ENCODE measurements around the gene CD79B. TPM values are rescaled to one million over a fixed set of nuclear protein-coding genes. Genes with fewer than 3 reads are reported as not detected.

CD79B gene
- polyA plus RNA-seq, 1 donor from 2014 or later: not detected

DNA sequence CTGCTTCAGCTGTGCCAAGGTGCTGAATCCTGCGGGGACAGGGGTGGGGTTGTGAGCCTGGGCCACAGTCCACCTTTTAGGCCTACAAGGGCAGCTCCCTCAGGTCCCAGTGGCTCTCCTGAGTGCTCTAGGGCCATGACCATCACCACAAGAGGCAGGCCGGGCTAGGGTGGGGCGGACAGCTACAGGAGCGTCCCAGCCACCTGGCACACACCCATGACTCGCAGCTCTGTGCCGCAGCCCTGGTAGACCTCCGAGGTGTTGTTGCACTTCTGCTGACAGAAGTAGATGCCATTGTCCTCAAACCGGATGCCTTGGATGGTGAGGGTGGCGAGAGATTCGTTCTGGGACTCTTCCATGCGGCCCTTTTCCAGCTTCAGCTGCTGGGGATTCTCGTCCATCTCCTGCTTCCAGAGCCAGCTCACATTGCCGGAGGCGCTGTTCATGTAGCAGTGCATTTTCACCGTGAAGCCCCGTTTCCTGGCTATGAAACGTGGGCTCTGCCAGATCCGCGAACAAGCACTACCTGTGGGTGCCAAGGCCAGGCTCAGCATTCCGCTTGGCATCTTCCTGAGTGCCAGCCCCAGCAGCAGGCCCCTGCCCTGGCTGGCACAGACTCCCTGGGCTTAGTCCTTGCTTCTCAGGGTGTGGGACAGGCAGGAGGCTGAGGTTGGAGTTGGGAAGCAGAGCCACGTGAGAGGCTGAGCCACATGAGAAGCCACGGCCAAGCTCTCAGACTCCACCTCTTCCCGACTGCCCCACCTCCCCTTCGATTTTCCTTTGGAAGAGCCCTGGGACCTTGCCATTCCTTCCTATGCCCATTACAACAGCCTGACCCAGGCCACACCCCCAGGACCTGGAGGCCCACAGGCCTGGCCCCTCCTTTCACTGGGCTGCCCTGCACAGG is 2.0 kb downstream of the CD79B start:
- H3K36me3 ChIP-seq (ENCODE audit: insufficient read depth, low read length): no peaks in the 10 kb centered on the region
- no peaks in the 10 kb centered on the region for H3K9me3 ChIP-seq (ENCODE audit: low read length)
- H3K27me3 ChIP-seq (ENCODE audit: insufficient read depth, low read depth, low read length): no peaks in the 10 kb centered on the region
- TF ChIP-seq MXI1 (conservative IDR thresholded peaks at IDR 0.05; ENCODE audit: poor library complexity, severe bottlenecking) (no peak), TAF1 (IDR thresholded peaks at IDR 0.05; ENCODE audit: low read depth) (no peak), RAD21 (conservative IDR thresholded peaks at IDR 0.05) (no peak)
- TF ChIP-seq, protein P1, sequence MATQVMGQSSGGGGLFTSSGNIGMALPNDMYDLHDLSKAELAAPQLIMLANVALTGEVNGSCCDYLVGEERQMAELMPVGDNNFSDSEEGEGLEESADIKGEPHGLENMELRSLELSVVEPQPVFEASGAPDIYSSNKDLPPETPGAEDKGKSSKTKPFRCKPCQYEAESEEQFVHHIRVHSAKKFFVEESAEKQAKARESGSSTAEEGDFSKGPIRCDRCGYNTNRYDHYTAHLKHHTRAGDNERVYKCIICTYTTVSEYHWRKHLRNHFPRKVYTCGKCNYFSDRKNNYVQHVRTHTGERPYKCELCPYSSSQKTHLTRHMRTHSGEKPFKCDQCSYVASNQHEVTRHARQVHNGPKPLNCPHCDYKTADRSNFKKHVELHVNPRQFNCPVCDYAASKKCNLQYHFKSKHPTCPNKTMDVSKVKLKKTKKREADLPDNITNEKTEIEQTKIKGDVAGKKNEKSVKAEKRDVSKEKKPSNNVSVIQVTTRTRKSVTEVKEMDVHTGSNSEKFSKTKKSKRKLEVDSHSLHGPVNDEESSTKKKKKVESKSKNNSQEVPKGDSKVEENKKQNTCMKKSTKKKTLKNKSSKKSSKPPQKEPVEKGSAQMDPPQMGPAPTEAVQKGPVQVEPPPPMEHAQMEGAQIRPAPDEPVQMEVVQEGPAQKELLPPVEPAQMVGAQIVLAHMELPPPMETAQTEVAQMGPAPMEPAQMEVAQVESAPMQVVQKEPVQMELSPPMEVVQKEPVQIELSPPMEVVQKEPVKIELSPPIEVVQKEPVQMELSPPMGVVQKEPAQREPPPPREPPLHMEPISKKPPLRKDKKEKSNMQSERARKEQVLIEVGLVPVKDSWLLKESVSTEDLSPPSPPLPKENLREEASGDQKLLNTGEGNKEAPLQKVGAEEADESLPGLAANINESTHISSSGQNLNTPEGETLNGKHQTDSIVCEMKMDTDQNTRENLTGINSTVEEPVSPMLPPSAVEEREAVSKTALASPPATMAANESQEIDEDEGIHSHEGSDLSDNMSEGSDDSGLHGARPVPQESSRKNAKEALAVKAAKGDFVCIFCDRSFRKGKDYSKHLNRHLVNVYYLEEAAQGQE (IDR thresholded peaks at IDR 0.05; ENCODE audit: borderline replicate concordance): no peak
- TF ChIP-seq, protein P2, sequence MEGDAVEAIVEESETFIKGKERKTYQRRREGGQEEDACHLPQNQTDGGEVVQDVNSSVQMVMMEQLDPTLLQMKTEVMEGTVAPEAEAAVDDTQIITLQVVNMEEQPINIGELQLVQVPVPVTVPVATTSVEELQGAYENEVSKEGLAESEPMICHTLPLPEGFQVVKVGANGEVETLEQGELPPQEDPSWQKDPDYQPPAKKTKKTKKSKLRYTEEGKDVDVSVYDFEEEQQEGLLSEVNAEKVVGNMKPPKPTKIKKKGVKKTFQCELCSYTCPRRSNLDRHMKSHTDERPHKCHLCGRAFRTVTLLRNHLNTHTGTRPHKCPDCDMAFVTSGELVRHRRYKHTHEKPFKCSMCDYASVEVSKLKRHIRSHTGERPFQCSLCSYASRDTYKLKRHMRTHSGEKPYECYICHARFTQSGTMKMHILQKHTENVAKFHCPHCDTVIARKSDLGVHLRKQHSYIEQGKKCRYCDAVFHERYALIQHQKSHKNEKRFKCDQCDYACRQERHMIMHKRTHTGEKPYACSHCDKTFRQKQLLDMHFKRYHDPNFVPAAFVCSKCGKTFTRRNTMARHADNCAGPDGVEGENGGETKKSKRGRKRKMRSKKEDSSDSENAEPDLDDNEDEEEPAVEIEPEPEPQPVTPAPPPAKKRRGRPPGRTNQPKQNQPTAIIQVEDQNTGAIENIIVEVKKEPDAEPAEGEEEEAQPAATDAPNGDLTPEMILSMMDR (IDR thresholded peaks at IDR 0.05; ENCODE audit: poor library complexity, severe bottlenecking): no peak
- H4K20me1 ChIP-seq (ENCODE audit: insufficient read depth): no peaks in the 10 kb centered on the region
- no peak overlapping the region for H3K4me3 ChIP-seq (ENCODE audit: low read length)
- H2AFZ ChIP-seq (ENCODE audit: low read depth, low read length): no peak overlapping the region
- no peaks in the 10 kb centered on the region for H3K79me2 ChIP-seq (replicated peaks; ENCODE audit: insufficient read depth, low read length)
- no peaks in the 10 kb centered on the region for H3K9me2 ChIP-seq (ENCODE audit: insufficient read depth, low read length)
- no peak overlapping the region for H3K9ac ChIP-seq (ENCODE audit: low read length)
- no peaks in the 10 kb centered on the region for H3F3A ChIP-seq (ENCODE audit: insufficient read depth, low read length, poor library complexity, severe bottlenecking)
- no peak overlapping the region for H3K4me2 ChIP-seq (ENCODE audit: low read length)
- H3K27ac ChIP-seq (ENCODE audit: low read length): no peak overlapping the region

DNA sequence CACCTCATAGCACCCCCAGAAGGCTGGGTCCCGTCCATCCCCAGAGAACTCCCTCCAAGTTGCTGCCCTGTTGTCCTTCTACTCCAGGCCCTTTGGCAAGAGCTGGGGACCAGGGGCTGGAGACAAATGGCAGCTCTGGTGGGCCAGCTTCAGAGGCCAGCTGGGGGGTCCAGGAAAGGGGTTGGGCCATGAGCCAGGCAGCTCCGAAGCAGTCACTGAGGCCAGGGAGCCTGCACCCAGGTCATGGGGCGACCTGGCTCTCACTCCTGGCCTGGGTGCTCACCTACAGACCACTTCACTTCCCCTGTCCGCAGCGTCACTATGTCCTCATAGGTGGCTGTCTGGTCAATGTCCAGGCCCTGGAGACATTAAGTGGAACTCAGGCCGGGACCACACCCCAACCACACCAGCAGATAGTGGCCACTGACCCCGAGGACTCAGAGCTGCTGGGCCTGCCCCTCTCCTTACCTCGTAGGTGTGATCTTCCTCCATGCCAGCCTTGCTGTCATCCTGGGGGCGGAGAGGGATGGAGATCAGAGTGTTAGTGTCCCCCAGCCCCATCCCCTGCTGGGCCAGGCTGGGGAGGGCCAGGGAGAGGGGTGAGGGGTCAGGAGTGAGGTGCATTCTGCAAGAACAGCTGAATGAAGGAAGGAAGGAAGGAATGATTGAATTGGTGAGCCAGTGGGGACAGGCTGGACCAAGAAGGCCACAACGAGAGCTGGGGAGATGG is 3.0 kb downstream of the CD79B start:
- Histone ChIP-seq H3K36me3 (ENCODE audit: insufficient read depth, low read length) (no peaks in the 10 kb centered on the region), H3F3A (ENCODE audit: insufficient read depth, low read length, poor library complexity, severe bottlenecking) (no peaks in the 10 kb centered on the region), H3K27me3 (ENCODE audit: insufficient read depth, low read depth, low read length) (no peaks in the 10 kb centered on the region), H3K9me3 (ENCODE audit: low read length) (no peaks in the 10 kb centered on the region), H3K79me2 (replicated peaks; ENCODE audit: insufficient read depth, low read length) (no peaks in the 10 kb centered on the region), H3K9ac (ENCODE audit: low read length) (no peak overlapping the region), H4K20me1 (ENCODE audit: insufficient read depth) (no peaks in the 10 kb centered on the region), H2AFZ (ENCODE audit: low read depth, low read length) (no peak overlapping the region), H3K27ac (ENCODE audit: low read length) (no peak overlapping the region), H3K4me3 (ENCODE audit: low read length) (no peak overlapping the region), H3K9me2 (ENCODE audit: insufficient read depth, low read length) (no peaks in the 10 kb centered on the region), H3K4me2 (ENCODE audit: low read length) (no peak overlapping the region)
- TF ChIP-seq, protein P2 (IDR thresholded peaks at IDR 0.05; ENCODE audit: poor library complexity, severe bottlenecking): no peak
- TF ChIP-seq SMC3 (conservative IDR thresholded peaks at IDR 0.05; ENCODE audit: poor library complexity) (no peak), EZH2 (IDR thresholded peaks at IDR 0.05; ENCODE audit: borderline replicate concordance, insufficient read depth, low read length, poor library complexity, severe bottlenecking) (no peak), RAD21 (conservative IDR thresholded peaks at IDR 0.05) (no peak), POLR2AphosphoS5 (IDR thresholded peaks at IDR 0.05) (no peak), EP300 (conservative IDR thresholded peaks at IDR 0.05; ENCODE audit: poor library complexity, severe bottlenecking) (no peak), TAF1 (IDR thresholded peaks at IDR 0.05; ENCODE audit: low read depth) (no peak), MXI1 (conservative IDR thresholded peaks at IDR 0.05; ENCODE audit: poor library complexity, severe bottlenecking) (no peak)
- TF ChIP-seq, protein P1 (IDR thresholded peaks at IDR 0.05; ENCODE audit: borderline replicate concordance): no peak

Data from neural cell (in vitro differentiated cells).